GM23248 (cell line): ENCODE results near the gene RFX3.

Source experiments
- EZH2 ChIP-seq: fragments of 200-600 bp; sonication (generic); IDR thresholded peaks from 2 replicates; pipeline ENCODE4 v1.6.1; 2018; ENCODE audit warnings: antibody characterized with exemption, mild to moderate bottlenecking; ENCODE audit not compliant: insufficient read depth, poor library complexity, severe bottlenecking
- EZH2phosphoT487 ChIP-seq: fragments of 200-600 bp; sonication (generic); IDR thresholded peaks from 2 replicates; pipeline ENCODE4 v1.6.1; 2018; ENCODE audit warnings: antibody characterized with exemption, moderate library complexity, mild to moderate bottlenecking, low read depth; ENCODE audit not compliant: insufficient read depth

DNA sequence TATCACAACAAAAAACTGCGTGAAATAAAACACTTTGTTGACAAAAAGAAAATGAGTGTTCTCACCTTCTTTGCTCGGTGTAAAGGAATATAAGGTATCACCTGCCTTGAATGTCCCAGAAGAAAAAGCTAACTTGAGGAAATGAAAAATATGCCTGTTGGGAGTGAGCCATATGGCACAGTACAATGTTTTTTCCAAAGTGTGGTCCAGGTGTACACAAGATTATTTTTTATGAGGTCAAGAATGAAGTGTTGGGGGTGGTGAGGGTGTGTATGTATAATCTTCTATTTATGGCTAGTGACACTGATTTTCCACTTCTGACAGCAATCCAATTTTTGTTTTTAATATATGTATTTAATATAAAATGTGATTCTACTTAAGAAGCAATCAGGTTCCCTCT lies 134.4 kb downstream of the RFX3 start:
- TF ChIP-seq EZH2 (no peak), EZH2phosphoT487 (no peak)
